GM21367 (cell line): ENCODE results near the gene PET100.

Source experiments
- ATAC-seq: cut with Tn5 transposase; IDR thresholded peaks from one replicate; pipeline ENCODE4 v1.9.1; 2021; ENCODE audit not compliant: unreplicated experiment

The PET100 gene

GRCh38 chr19:7677669-7678311 is 48.2 kb downstream of the PET100 start:
- no peak for ATAC-seq

DNA sequence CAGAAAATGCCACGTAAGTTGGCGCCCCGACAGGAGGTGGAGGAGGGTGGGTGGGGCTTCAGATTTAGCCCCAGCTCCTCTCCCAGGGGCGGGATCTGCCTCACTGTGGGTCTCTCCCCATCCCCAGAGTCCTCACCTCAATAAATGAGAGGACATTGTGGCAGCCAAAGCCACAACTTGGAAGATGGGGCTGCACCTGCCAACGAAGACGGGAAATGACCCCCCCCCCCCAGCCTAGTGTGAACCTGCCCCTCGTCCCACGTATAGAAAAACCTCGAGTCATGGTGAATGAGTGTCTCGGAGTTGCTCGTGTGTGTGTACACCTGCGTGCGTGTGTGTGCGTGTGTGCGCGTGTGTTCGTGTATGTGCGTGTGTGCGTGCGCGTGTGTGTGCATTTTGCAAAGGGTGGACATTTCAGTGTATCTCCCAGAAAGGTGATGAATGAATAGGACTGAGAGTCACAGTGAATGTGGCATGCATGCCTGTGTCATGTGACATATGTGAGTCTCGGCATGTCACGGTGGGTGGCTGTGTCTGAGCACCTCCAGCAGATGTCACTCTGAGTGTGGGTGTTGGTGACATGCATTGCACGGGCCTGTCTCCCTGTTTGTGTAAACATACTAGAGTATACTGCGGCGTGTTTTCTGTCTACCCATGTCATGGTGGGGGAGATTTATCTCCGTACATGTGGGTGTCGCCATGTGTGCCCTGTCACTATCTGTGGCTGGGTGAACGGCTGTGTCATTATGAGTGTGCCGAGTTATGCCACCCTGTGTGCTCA is 49.6 kb downstream of the PET100 start:
- ATAC-seq: no peak

DNA sequence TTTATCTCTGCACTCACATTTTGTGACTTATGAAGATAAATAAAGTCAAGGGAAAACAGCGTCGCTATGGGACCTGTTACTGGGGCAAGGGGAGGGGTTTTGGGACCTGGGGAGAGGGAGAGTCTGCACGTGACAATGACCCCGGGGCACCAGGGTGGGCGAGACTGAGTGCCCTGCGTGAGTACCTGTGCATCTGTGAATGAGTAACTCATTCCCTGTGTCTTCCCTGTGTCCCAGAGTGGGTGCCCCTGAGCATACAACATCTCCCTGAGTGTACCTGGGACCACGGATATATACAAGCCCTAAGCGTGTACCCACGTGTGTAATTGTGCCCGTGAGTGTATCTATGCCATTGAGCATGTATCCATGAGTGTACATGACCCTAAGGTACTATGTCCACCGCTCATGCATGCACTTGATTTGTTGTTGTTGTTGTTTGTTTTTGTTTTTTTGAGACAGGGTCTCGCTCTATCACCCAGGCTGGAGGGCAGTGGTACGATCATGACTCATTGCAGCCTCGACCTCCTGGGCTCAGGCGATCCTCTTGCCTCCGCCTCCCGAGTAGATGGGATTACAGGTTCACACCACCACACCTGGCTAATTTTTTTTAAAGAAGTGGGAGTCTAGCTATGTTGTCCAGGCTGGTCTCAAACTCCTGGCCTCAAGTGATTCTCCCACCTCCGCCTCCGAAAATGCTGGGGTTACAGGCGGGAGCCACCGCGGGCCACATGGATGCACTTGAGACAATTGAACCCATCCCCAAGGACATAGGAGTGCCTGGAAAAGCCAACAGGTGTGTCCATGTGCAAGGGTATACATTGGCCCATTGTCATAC is 50.4 kb downstream of the PET100 start:
- ATAC-seq: no peak

GRCh38 chr19:7680606-7681339 is 51.2 kb downstream of the PET100 start, which contains the start of gene TRAPPC5:
TSS of gene TRAPPC5 (plus strand) at chr19:7680833. CDS start at chr19:7682254, 1,421 bp downstream.
- ATAC-seq: peak; percentile 45
